Measurements from ENCODE around the gene ARCN1. TPM values are rescaled to one million over a fixed set of nuclear protein-coding genes. Genes with fewer than 3 reads are reported as not detected.

ARCN1 gene
- total RNA-seq, 1 donor, result 172 TPM

- TF ChIP-seq CTCF (IDR thresholded peaks at IDR 0.05; ENCODE audit: extremely low read depth, low read depth, low read length), result no peak
- no peak for DNase-seq (ENCODE audit: insufficient read length, low spot score, missing footprints)
- Histone ChIP-seq H3K4me2 (ENCODE audit: insufficient read depth, low read length) (no peak overlapping the region), H2AFZ (ENCODE audit: low read length) (no peak overlapping the region), H3K4me1 (ENCODE audit: insufficient read depth, low read length) (no peaks in the 10 kb centered on the region), H3K27me3 (ENCODE audit: insufficient read depth, low read length) (no peaks in the 10 kb centered on the region), H4K20me1 (ENCODE audit: insufficient read depth, low read length) (no peaks in the 10 kb centered on the region), H3K4me3 (ENCODE audit: insufficient read depth, low read length) (no peak overlapping the region), H3K79me2 (ENCODE audit: insufficient read depth, low read length) (no peaks in the 10 kb centered on the region), H3K9me3 (ENCODE audit: low read depth, low read length) (no peaks in the 10 kb centered on the region), H3K27ac (ENCODE audit: low read depth, low read length) (no peak overlapping the region), H3K36me3 (ENCODE audit: insufficient read depth, low read length) (peaks cover 8% of the 10 kb centered on the region)
These were observed 28.1 kb upstream of the ARCN1 start for GRCh38 chr11:118544010-118544646.

GRCh38 chr11:118544647-118545010, 27.6 kb upstream of the ARCN1 start:
- TF ChIP-seq CTCF (IDR thresholded peaks at IDR 0.05; ENCODE audit: extremely low read depth, low read depth, low read length), result no peak
- H3K27me3 ChIP-seq (ENCODE audit: insufficient read depth, low read length), result no peaks in the 10 kb centered on the region
- H3K9me3 ChIP-seq (ENCODE audit: low read depth, low read length), result no peaks in the 10 kb centered on the region
- no peak overlapping the region for H3K4me2 ChIP-seq (ENCODE audit: insufficient read depth, low read length)
- DNase-seq (ENCODE audit: insufficient read length, low spot score, missing footprints), result no peak
- no peak overlapping the region for H2AFZ ChIP-seq (ENCODE audit: low read length)
- no peaks in the 10 kb centered on the region for H3K79me2 ChIP-seq (ENCODE audit: insufficient read depth, low read length)
- H3K4me3 ChIP-seq (ENCODE audit: insufficient read depth, low read length), result no peak overlapping the region
- H3K27ac ChIP-seq (ENCODE audit: low read depth, low read length), result no peak overlapping the region
- no peaks in the 10 kb centered on the region for H3K4me1 ChIP-seq (ENCODE audit: insufficient read depth, low read length)
- H3K36me3 ChIP-seq (ENCODE audit: insufficient read depth, low read length), result peaks cover 8% of the 10 kb centered on the region
- H4K20me1 ChIP-seq (ENCODE audit: insufficient read depth, low read length), result no peaks in the 10 kb centered on the region

GRCh38 chr11:118545533-118545932, 26.7 kb upstream of the ARCN1 start:
- no peak for DNase-seq (ENCODE audit: insufficient read length, low spot score, missing footprints)
- peaks cover 8% of the 10 kb centered on the region for H3K36me3 ChIP-seq (ENCODE audit: insufficient read depth, low read length)
- H3K4me3 ChIP-seq (ENCODE audit: insufficient read depth, low read length), result no peak overlapping the region
- H3K9me3 ChIP-seq (ENCODE audit: low read depth, low read length), result no peaks in the 10 kb centered on the region
- H3K27me3 ChIP-seq (ENCODE audit: insufficient read depth, low read length), result no peaks in the 10 kb centered on the region
- TF ChIP-seq CTCF (IDR thresholded peaks at IDR 0.05; ENCODE audit: extremely low read depth, low read depth, low read length), result no peak
- no peak overlapping the region for H3K4me2 ChIP-seq (ENCODE audit: insufficient read depth, low read length)
- H3K4me1 ChIP-seq (ENCODE audit: insufficient read depth, low read length), result no peaks in the 10 kb centered on the region
- no peak overlapping the region for H2AFZ ChIP-seq (ENCODE audit: low read length)
- no peak overlapping the region for H3K27ac ChIP-seq (ENCODE audit: low read depth, low read length)
- no peaks in the 10 kb centered on the region for H3K79me2 ChIP-seq (ENCODE audit: insufficient read depth, low read length)
- H4K20me1 ChIP-seq (ENCODE audit: insufficient read depth, low read length), result no peaks in the 10 kb centered on the region

GRCh38 chr11:118547132-118547531, 25.1 kb upstream of the ARCN1 start:
- no peak overlapping the region for H2AFZ ChIP-seq (ENCODE audit: low read length)
- H3K4me1 ChIP-seq (ENCODE audit: insufficient read depth, low read length), result no peaks in the 10 kb centered on the region
- no peaks in the 10 kb centered on the region for H3K27me3 ChIP-seq (ENCODE audit: insufficient read depth, low read length)
- H4K20me1 ChIP-seq (ENCODE audit: insufficient read depth, low read length), result no peaks in the 10 kb centered on the region
- no peaks in the 10 kb centered on the region for H3K79me2 ChIP-seq (ENCODE audit: insufficient read depth, low read length)
- H3K9me3 ChIP-seq (ENCODE audit: low read depth, low read length), result no peaks in the 10 kb centered on the region
- H3K4me3 ChIP-seq (ENCODE audit: insufficient read depth, low read length), result no peak overlapping the region
- peaks cover 15% of the 10 kb centered on the region for H3K36me3 ChIP-seq (ENCODE audit: insufficient read depth, low read length)
- H3K4me2 ChIP-seq (ENCODE audit: insufficient read depth, low read length), result no peak overlapping the region
- H3K27ac ChIP-seq (ENCODE audit: low read depth, low read length), result no peak overlapping the region
- DNase-seq (ENCODE audit: insufficient read length, low spot score, missing footprints), result no peak
- no peak for TF ChIP-seq CTCF (IDR thresholded peaks at IDR 0.05; ENCODE audit: extremely low read depth, low read depth, low read length)
